Measurements from ENCODE around the gene OR51G2.

- TF ChIP-seq BHLHE40 (IDR thresholded peaks at IDR 0.05; ENCODE audit: borderline replicate concordance), result no peak
- TF ChIP-seq FOXK2 (IDR thresholded peaks at IDR 0.05), result no peak
- no peak for TF ChIP-seq FOXM1 (IDR thresholded peaks at IDR 0.05; ENCODE audit: borderline replicate concordance)
Measured at GRCh38 chr11:4922304-4922703, 3.2 kb upstream of the OR51G2 start.
